Mesothelial cell of epicardium (in vitro differentiated cells): ENCODE measurements around the gene DUSP28. TPM values are rescaled to one million over a fixed set of nuclear protein-coding genes. Genes with fewer than 3 reads are reported as not detected.
"Not testable (repeated sequence)": the region's sequence is repeated elsewhere in the genome, so short reads cannot be mapped to it uniquely, and the experiment has no call there.

Experiments
- DNase-seq, 2 experiments: peaks; one replicate each; pipeline ENCODE4 v3.0.0; 2021; ENCODE audit warnings: low spot score in 2 of 2; ENCODE audit not compliant: unreplicated experiment in 2 of 2
- H3K27ac Mint-ChIP-seq: 2 replicates; pipeline ENCODE4 v1.8.0; 2021; ENCODE audit warnings: mixed read lengths
- H3K27me3 Mint-ChIP-seq: 2 replicates; pipeline ENCODE4 v1.8.0; 2021; ENCODE audit warnings: low read depth, mixed read lengths
- H3K36me3 Mint-ChIP-seq: 2 replicates; pipeline ENCODE4 v1.8.0; 2021; ENCODE audit warnings: mixed read lengths
- H3K4me1 Mint-ChIP-seq: 2 replicates; pipeline ENCODE4 v1.8.0; 2021; ENCODE audit warnings: mixed read lengths
- H3K4me3 Mint-ChIP-seq: 2 replicates; pipeline ENCODE4 v1.8.0; 2021; ENCODE audit warnings: mild to moderate bottlenecking, moderate library complexity, mixed read lengths
- H3K9me3 Mint-ChIP-seq: 2 replicates; pipeline ENCODE4 v1.8.0; 2021; ENCODE audit warnings: mixed read lengths
- CTCF ChIP-seq: fragments of 200-600 bp; sonication (generic); IDR thresholded peaks from one replicate; pipeline ENCODE4 v1.5.0; 2021; ENCODE audit warnings: antibody characterized with exemption; ENCODE audit not compliant: unreplicated experiment
- total RNA-seq: library from RNA; stranded (reverse); gene quantifications from 3 replicates; pipeline ENCODE4 v1.2.1, GENCODE V29; 2021

The DUSP28 gene
- total RNA-seq, 1 donor from 2014 or later, result 6.2 TPM

DNA sequence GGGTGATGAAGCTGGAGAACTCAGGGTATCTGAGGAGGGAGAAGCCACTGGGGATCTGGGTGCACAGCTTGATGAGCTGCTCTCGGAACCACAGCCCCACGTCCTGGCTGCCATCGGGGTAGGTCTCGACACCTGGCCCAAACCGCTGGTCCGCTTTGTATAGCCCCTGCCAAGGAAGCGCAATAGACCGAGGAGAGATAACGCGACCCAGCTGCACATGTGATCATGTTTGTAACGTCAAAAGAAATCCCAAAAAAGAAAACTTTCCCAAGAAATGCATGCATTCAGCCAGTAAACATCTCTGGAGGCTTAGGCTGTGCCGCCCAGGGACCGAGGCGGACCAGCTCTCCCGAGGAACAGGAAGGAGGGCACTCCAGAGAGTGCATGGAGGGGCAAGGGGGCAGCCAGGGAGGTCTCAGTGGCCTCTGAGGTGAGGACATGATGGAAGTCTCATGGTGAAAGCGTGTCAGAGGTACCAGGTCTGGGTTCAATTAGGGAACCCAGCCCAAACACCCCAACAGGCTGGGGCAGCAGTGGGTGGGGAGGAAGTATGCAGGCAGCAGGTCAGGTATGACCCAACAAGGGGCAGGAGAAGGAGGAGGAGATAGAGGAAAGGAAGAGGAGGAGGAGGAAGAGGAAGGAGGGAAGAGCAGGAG is 30.7 kb upstream of the DUSP28 start:
- no peak for TF ChIP-seq CTCF
- H3K27ac Mint-ChIP-seq, result no peak overlapping the region
- no peaks in the 10 kb centered on the region for H3K4me1 Mint-ChIP-seq
- no peak overlapping the region for H3K4me3 Mint-ChIP-seq
- peaks cover 84% of the 10 kb centered on the region for H3K36me3 Mint-ChIP-seq
- H3K9me3 Mint-ChIP-seq, result peaks cover 73% of the 10 kb centered on the region
- DNase-seq, result no peak
- no peaks in the 10 kb centered on the region for H3K27me3 Mint-ChIP-seq

DNA sequence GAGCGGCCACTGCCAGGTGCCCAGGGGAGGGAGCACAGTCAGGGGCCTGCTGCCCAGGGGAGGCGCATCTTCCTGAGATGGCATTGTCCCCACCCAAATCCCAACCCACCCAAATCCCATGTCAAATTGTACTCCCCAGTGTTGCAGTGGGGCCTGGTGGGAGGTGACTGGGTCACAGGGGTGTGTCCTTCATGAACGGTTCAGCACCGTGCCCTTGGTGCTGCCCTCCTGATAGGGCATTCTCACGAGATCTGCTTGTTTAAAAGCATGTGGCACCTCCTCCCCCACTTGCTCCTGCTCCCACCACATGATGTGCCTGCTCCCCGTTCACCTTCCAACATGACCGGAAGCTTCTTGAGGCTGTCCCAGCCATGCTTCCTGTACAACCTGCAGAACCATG is 30.0 kb upstream of the DUSP28 start:
- DNase-seq, result no peak
- Mint-ChIP-seq H3K9me3 (peaks cover 66% of the 10 kb centered on the region), H3K4me1 (no peaks in the 10 kb centered on the region), H3K27ac (no peak overlapping the region), H3K36me3 (peaks cover 81% of the 10 kb centered on the region), H3K4me3 (no peak overlapping the region), H3K27me3 (no peaks in the 10 kb centered on the region)
- no peak for TF ChIP-seq CTCF

GRCh38 chr2:240531038-240531437 is 29.1 kb upstream of the DUSP28 start:
- DNase-seq, result no peak
- Mint-ChIP-seq H3K9me3 (peaks cover 65% of the 10 kb centered on the region), H3K27ac (no peak overlapping the region), H3K4me3 (no peak overlapping the region), H3K27me3 (no peaks in the 10 kb centered on the region), H3K36me3 (peaks cover 77% of the 10 kb centered on the region), H3K4me1 (no peaks in the 10 kb centered on the region)
- TF ChIP-seq CTCF, result no peak

GRCh38 chr2:240532031-240532775 is 28.0 kb upstream of the DUSP28 start:
- Mint-ChIP-seq H3K27me3 (no peaks in the 10 kb centered on the region), H3K27ac (no peak overlapping the region), H3K9me3 (peaks cover 56% of the 10 kb centered on the region), H3K4me1 (no peaks in the 10 kb centered on the region), H3K36me3 (peaks cover 68% of the 10 kb centered on the region), H3K4me3 (no peak overlapping the region)
- DNase-seq, result no peak
- no peak for TF ChIP-seq CTCF

GRCh38 chr2:240538031-240538780 is 22.0 kb upstream of the DUSP28 start:
- H3K36me3 Mint-ChIP-seq, result peaks cover 43% of the 10 kb centered on the region
- DNase-seq, result no peak
- no peaks in the 10 kb centered on the region for H3K27me3 Mint-ChIP-seq

GRCh38 chr2:240539101-240539500 is 21.1 kb upstream of the DUSP28 start:
- peaks cover 39% of the 10 kb centered on the region for H3K36me3 Mint-ChIP-seq
- H3K27me3 Mint-ChIP-seq, H3K27ac Mint-ChIP-seq, DNase-seq, H3K4me3 Mint-ChIP-seq, H3K4me1 Mint-ChIP-seq: not testable (repeated sequence)
- peaks cover 18% of the 10 kb centered on the region for H3K9me3 Mint-ChIP-seq

More at GRCh38 chr2:240538031-240538780, 22.0 kb upstream of the DUSP28 start:
- no peak overlapping the region for H3K27ac Mint-ChIP-seq
- H3K9me3 Mint-ChIP-seq, result peaks cover 19% of the 10 kb centered on the region
- no peaks in the 10 kb centered on the region for H3K4me1 Mint-ChIP-seq
- no peak overlapping the region for H3K4me3 Mint-ChIP-seq
- TF ChIP-seq CTCF, result no peak
